Left ventricle myocardium inferior (tissue), 1 donor: Measurements from ENCODE around the gene AGTRAP. TPM values are rescaled to one million over a fixed set of nuclear protein-coding genes. Genes with fewer than 3 reads are reported as not detected.

ENCODE experiments used
- DNase-seq: peaks from one replicate; pipeline ENCODE4 v3.0.0-alpha.2; 2020
- H3K27ac ChIP-seq: fragments of 200-600 bp; replicated peaks from 2 replicates; pipeline ENCODE4 v1.8.0; 2021
- H3K27me3 ChIP-seq: fragments of 200-600 bp; 2 replicates; pipeline ENCODE4 v1.8.0; 2021; ENCODE audit warnings: low read depth
- H3K36me3 ChIP-seq: fragments of 200-600 bp; 2 replicates; pipeline ENCODE4 v1.8.0; 2021
- H3K4me1 ChIP-seq: fragments of 200-600 bp; 2 replicates; pipeline ENCODE4 v1.8.0; 2021
- H3K4me3 ChIP-seq: fragments of 200-600 bp; 2 replicates; pipeline ENCODE4 v1.8.0; 2021; ENCODE audit warnings: mild to moderate bottlenecking, moderate library complexity
- H3K9me3 ChIP-seq: fragments of 200-600 bp; replicated peaks from 2 replicates; pipeline ENCODE4 v1.8.0; 2021
- CTCF ChIP-seq: fragments of 200-600 bp; IDR thresholded peaks from 2 replicates; pipeline ENCODE4 v1.8.0; 2021; ENCODE audit warnings: antibody characterized with exemption, mild to moderate bottlenecking, borderline replicate concordance
- intact Hi-C: fragments of 100-400 bp; cut with micrococcal nuclease; formaldehyde crosslinking; loops from one replicate; pipeline ENCODE4 v1.11.0; 2022
- total RNA-seq: library from RNA; stranded (reverse); fragmentation: NEBNext Ultra II Directional; extraction: Animal tissue kit (Norgen Biotek cat#: 25700); gene quantifications from one replicate; pipeline ENCODE4 v1.2.1, GENCODE V29; 2021
- donor health status: DM: no; HTN: yes; CAD: no; lungs with severe emphysema.

The AGTRAP gene
- total RNA-seq, 1 donor from 2014 or later, result 16.6 TPM

DNA sequence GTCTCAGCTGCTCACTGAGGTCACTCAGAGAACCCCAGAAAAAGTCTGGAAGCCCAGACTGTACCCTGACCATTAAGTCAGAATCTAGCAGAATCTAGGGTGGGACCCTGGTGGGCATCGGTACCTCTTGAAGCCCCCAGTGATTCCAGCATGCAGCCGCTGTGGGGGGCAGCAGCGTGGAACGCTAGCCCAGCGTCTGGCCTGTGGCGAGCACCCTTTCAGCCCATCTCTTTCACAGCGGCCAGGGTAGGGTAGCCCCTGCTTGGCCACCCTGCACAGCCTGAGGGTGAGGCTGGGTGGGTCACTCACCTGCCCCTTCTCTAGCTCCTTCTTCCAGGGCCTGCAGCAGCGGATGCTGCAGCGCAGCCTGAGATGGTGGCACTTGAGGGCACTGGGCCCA lies 42.4 kb downstream of the AGTRAP start:
- TF ChIP-seq CTCF, result no peak
- no peaks in the 10 kb centered on the region for H3K27me3 ChIP-seq
- H3K36me3 ChIP-seq, result no peaks in the 10 kb centered on the region
- no peak overlapping the region for H3K4me3 ChIP-seq
- intact Hi-C loops, result no loop called here
- H3K27ac ChIP-seq, result no peak overlapping the region
- no peak for DNase-seq
- H3K4me1 ChIP-seq, result no peaks in the 10 kb centered on the region
- H3K9me3 ChIP-seq, result no peaks in the 10 kb centered on the region

- H3K36me3 ChIP-seq, result no peaks in the 10 kb centered on the region
- intact Hi-C loops, result no loop called here
- H3K9me3 ChIP-seq, result no peaks in the 10 kb centered on the region
- TF ChIP-seq CTCF, result no peak
- H3K27ac ChIP-seq, result no peak overlapping the region
- no peak overlapping the region for H3K4me3 ChIP-seq
- no peak for DNase-seq
- no peaks in the 10 kb centered on the region for H3K27me3 ChIP-seq
- no peaks in the 10 kb centered on the region for H3K4me1 ChIP-seq
Measured at GRCh38 chr1:11778844-11779623, 43.1 kb downstream of the AGTRAP start.

DNA sequence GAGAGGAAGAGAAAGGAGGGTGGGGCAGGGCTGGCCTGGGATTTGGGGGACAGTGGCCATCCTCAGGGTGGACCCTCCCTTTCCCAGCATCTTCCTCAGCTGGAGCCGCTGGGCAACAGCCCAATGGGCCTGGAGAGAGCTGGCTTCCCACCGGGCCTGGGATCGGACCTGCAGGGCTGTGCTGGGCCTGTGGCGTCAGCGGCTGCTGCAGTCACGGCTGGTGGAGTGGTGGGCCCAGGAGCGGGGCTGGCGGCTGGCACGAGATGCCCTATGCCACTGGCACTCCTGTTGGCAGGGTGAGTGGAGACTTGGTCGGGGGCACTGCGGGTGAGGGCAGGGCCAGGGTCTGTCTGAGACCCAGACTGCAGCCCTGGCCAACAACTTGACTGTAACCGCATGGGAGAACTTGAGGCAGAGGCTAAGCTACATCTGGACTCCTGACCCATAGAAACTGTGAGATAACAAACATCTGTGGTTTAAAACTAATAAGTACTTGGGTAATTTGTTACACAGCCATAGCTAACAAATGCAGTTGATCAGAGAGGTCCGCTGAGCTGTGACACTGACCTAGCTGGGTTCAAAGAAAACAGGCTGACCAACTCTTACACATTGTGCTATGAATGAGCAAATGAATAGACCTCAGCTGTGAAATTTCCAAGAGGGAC lies 43.9 kb downstream of the AGTRAP start:
- intact Hi-C loops, result no loop called here
- Histone ChIP-seq H3K27ac (no peak overlapping the region), H3K9me3 (no peaks in the 10 kb centered on the region), H3K27me3 (no peaks in the 10 kb centered on the region), H3K36me3 (no peaks in the 10 kb centered on the region), H3K4me3 (no peak overlapping the region), H3K4me1 (peaks cover 7% of the 10 kb centered on the region)
- TF ChIP-seq CTCF, result no peak
- no peak for DNase-seq

GRCh38 chr1:11780380-11781147 lies 44.6 kb downstream of the AGTRAP start:
- no peak overlapping the region for H3K4me3 ChIP-seq
- H3K9me3 ChIP-seq, result no peaks in the 10 kb centered on the region
- H3K36me3 ChIP-seq, result no peaks in the 10 kb centered on the region
- no peak for TF ChIP-seq CTCF
- H3K4me1 ChIP-seq, result peaks cover 14% of the 10 kb centered on the region
- no peak for DNase-seq
- H3K27me3 ChIP-seq, result no peaks in the 10 kb centered on the region
- intact Hi-C loops, result no loop called here
- no peak overlapping the region for H3K27ac ChIP-seq

- no peak overlapping the region for H3K27ac ChIP-seq
- no peak overlapping the region for H3K4me3 ChIP-seq
- H3K4me1 ChIP-seq, result peaks cover 21% of the 10 kb centered on the region
- intact Hi-C loops, result no loop called here
- DNase-seq, result no peak
- no peaks in the 10 kb centered on the region for H3K27me3 ChIP-seq
- H3K9me3 ChIP-seq, result no peaks in the 10 kb centered on the region
- TF ChIP-seq CTCF, result no peak
- no peaks in the 10 kb centered on the region for H3K36me3 ChIP-seq
Measured at GRCh38 chr1:11781297-11781696, 45.4 kb downstream of the AGTRAP start.
